ENCODE measurements around the gene HIVEP2.

The HIVEP2 gene

DNA sequence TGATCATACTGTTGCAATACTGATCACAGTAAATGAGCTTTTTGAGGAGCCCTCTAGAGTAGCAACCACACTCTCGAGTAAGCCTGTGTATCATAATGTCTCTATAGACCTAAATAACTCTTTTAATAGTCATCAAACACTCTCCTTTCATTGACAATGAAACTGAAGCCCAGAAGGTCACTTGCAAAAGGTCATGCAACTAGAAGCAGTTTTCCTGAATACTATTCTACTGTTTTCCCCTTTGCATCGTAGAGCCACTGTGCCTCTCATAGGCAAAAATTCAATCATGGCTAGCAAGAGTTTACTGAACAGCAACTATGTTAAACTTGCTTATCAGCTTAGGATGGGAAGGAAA, 105.3 kb downstream of the HIVEP2 start:
- DNase-seq: no peak

DNA sequence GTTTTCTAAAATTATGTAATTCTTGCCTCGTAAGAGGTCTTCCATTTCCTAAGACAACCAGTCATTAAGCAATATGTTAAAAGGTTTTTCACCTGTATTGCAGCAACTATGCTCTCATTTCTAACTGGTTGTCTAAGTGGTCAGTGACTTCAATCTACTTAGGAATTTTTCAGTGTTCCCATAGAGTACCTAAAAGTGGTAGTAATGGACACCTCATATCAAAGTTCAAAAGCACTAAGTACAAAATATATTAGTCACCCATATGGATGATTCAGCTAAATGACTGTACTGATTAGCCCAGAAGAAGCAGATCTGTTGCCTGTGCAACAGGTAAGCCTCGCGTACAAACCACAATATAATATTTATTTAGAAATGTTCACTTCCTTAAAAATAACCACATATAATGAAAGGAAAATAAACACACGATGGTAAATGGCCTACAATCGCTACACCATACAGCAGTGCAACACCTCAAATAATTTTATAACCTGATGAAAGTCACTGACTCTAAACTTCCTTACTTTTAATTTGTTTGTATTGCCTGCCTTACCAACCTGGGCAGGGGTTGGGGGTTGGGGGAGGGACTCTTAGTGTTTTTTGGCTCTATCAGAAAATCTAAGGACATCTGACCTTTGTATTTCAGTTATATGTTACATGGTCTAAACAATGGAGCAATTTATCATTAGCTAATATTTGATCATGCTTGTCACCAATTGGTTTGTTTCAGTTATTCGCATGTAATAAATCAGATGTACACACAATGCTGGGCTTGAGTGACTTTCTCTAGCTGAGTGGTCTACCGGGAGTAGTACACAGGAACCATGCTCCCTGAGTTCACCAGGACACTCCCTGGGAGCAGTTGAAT, 105.9 kb downstream of the HIVEP2 start:
- no peak for DNase-seq

DNA sequence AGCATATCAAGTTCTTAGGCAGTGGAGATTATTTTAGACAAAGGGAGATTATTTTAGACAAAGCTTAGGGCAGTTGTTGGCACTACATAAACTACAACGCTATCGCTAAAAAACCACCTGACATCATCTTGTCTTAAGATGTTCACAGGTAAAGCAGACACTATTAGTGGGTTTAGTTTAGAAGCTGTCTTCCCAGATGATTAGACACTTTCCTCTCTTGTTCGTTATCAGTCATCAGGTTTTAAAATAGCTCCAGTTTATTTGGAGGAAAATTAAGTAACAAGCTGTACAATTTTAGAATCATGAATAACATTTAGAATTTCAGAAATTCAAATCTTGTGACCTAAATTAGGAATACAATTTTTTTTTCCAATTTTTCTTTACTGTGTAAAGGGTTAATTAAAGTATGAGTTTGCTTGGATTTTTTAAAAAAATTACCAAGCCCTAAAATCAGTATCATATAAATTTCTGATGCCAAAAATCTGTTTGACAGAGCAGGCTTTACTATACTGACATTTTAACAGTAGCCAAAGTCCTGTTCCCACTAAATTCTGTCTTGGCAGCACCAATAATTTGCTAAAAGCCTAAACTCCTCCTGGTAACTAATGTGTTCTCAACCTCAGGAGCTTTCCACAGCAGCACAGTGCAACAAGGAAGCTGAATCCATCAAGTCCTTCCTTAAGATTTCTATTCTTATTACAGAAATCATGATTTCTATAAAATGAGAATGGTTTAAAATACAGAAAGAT, 109.0 kb downstream of the HIVEP2 start:
- DNase-seq: no peak

DNA sequence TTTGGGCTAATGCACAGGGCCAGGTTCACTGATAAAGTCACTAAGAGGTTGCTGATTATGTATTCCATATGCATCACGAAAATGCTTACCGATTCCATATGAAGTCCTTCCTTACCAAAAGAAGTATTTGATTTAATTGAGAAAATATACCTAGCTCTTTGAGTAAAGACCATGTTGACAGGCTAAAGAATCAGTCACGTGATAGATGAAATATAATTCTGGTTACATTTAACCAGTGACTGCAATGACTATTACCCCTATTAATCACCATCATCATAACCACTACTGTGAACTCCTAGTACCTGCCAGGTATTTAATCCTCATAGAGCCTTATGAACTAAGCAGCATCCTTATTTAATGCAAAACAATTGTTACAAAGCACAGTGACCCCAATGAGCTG, 110.1 kb downstream of the HIVEP2 start:
- no peak for DNase-seq

DNA sequence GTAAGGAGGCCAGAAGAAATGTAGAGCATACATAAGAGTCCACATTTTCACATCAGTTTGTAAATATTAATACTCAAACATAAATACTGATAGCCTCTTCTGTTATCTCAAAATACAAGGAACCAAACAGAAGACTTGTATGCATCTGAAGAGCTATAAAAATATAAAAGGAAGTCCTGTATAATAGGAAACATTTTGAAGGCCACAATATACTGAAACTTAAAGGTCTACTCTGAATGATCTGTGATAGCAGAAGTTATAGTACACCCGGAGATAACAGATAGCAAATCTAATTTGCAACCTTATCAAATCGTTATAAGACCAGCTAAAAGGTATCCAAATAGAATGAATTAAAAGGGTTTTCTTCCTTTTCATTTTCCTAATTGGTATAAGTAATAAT, 111.2 kb downstream of the HIVEP2 start:
- DNase-seq: no peak

DNA sequence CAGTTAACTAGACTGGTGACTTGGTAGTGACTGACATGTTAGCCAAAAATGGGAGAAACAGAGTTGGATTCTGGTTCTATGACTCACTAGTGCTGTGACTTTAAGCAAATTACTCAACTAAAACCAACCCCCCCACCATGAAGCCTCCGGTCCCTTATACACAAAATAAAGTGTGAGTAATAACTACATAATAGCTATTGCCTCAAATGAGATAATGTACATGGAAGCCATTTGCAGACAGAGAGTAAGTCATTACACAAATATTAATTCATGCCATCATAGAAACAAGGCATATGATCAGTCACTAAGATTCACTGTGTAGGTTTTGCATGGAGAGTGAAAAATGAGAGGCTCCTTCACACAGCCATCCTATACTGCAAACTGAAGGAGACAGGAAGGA, 111.9 kb downstream of the HIVEP2 start:
- DNase-seq: peak; percentile 73 to 87

DNA sequence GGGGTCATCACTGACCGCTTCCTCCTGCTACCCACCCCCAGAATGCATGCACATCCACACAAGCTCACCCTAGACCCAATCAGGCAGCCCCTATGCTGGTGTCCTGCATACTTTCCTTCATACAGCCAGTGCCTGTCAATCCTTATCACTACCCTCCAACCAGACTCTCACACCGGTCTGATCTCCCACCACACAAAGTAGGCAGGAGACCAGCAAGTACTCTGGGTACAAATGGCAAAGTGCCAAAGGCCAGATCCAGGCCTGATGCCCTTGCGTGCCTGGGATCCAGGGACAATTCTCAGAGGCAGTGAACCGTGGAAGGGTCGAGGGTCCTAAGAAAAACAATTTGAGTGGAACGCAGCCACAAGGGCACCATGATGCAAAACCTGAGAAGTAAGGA, 114.2 kb downstream of the HIVEP2 start:
- no peak for DNase-seq

DNA sequence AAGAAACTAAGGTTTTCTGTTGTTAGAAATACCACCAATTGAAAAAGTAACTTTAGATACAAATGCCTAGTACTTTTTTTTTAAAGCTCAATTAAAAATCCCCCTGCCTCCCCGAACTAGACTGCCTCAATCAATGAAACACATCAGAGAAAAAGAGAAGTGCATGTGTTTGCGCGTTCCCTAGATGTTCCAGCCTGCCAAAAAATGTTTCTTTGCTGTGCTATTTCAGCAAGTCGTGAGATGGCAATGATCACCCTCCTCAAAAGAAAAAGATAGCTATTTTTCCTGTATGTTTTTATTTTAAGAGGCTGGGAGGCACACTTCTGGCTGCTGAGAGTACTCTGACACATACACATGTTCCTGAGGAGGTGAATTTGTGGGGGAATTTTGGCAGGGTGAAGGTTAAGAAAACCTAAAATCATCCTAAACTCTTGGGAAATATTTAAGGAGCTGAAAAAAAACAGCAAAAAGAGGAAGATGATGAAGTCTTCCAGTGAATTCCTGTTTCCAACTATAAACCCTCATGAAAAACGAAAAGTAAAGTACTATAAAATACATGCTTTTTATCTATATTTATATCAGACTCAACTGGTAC, 114.8 kb downstream of the HIVEP2 start:
- DNase-seq: peak; percentile 34 to 65

DNA sequence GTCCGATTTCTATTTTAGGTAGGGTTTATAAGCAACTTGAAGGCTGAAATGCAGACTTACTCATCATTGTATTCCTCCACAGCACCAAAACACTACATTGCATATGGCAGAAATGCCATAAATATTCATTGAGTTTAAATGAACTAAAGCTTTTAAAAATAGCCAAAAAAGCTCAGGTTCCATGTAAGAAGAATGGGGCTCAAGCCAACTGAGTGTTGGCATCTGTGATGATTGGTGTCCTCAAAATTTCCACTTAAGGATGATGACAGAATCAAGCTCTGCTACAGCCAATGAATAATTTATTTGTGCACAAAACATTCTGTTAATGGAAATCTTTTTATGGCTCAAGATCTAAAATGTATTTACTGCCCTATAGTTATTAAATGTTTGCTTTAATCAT, 115.4 kb downstream of the HIVEP2 start:
- DNase-seq: no peak

DNA sequence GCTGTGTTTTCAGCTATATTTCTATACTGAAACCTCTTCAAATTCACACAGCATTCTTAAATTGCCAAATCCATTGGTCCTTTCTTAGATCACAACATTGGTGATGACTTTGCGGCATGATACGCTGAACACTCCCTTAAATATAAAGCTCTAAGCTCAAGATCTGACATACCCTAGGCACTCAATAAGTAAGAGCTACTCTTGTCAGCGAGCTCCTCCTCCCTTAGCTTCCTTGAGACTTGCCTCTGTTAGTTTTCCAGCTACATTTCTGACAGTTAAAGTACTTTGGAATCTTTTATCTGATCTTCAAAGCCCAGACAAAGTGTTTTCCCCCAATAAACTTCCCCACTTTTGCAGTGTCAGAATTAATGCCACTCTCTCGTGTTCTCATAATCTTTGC, 117.0 kb downstream of the HIVEP2 start:
- DNase-seq: no peak

DNA sequence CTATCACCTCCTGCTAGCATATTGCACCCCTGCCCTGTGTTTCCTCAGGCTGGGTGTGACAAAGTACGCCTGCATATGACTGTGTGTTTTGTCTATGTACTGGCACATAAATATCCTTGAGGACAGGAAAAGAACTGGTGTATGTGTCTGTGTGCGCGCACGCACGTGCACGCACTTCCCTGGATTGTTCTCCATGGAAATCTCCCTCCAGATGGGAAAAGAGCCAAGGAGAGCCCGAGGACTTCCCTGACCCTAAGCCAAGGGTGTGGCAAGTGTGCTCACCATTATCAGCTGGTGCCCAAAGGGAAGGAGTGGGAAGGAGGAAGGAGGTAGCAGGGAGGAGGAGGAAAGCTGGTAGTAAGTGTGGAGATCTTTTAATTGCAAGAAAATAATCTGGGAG, 117.6 kb downstream of the HIVEP2 start:
- DNase-seq: peak; percentile 44 to 60

DNA sequence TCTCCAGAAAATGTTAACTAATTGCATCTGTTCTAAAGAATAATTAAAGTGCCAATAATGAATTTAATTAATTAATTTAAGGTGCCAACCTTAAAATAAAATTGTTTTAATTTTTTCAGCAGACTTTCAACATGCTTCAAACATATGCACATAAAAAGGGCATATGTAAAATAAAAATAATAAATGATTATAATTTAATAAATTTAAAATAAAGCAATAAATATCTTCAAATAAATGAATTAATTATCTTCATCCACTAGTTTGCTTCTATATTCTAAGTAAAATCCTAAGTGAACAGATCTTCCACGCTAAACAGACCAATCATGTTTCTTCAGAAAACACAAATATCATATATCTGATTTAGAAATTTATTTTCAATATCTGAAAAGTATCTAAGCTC, 119.2 kb downstream of the HIVEP2 start:
- no peak for DNase-seq

DNA sequence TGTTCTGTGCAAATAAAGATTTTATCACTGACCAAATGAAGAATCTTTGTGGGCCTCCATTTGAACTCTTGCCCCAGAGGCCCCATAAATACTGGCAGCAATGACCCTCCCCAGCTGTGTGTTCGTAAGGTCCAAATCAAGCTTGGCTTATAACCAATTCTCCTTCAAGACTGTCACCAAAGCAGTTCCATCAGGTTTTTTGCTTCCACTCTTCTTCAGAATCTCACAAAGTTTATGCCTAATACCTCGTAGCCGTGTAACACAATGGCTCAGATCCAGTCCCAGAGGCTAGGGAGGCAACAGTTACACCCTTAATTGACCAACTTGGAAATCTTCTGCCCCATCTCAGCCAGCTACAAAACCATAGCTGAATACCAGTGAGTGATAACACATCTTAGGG, 120.5 kb downstream of the HIVEP2 start:
- no peak for DNase-seq

DNA sequence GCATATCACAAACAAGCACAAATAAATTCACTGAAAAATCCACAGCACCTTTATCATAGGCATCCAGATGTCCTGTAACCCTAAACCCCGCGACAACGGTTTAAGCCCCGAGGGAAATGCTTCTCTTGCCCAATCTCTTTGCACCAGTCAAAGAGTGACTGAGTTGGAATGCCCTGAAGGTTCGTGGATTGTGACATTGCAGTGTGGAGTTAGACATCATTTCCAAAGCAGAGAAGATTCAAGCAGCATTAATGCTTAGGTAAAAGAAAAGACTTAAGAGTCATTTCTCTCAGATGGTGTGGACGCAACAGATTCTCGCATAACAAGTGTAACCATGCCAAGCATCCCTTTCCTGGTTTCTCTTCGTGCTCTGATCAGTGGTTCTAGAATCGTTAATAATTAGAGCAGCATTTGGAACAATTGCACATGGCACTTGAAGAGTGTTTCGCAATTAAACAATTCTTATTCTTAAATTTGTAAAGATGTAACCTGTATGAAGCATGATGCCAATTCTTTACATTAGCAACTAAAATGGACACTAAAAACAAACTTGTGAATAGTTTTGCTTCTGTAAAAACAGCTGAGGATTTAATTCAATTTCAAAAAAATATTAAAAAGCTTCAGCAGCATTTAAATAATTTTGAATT, 121.6 kb downstream of the HIVEP2 start:
- DNase-seq: no peak

DNA sequence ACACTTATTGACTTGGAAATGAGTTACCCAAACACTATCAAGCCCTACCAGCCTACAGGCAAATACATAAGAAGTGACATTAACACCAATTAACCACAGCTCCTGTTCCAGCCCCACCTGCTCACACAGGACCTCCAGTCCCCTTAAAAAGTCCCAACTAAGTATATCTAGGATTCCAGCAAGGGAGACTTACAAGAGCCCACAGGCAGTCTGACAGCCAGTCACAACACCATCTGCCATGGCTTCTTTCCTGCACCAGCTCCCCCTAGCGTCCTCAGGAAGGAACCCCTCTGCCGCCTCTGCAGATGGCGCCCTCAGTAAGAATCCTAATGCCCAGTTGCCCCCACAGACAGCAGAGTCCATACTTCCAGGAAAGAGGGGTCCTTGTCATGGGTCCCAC, 122.1 kb downstream of the HIVEP2 start:
- DNase-seq: no peak

DNA sequence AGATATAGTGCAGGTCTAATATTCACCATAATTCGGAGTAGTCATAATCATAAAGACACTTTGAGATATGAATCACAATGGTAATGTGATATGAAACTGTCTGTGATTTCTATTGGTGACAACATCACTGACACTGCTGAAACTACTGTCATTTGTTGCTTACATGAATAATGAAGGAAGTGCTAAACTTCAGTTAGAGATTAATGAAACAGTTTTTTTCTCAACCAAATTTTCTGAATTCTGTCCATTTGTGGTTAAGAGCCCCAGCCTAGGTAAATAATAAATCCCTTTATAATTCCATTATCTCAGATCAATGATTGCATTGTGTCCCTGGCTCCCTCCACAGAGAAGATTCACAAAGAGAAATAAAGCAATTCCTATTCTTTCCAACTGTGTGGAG, 122.6 kb downstream of the HIVEP2 start:
- peak; percentile 35 to 41 for DNase-seq

DNA sequence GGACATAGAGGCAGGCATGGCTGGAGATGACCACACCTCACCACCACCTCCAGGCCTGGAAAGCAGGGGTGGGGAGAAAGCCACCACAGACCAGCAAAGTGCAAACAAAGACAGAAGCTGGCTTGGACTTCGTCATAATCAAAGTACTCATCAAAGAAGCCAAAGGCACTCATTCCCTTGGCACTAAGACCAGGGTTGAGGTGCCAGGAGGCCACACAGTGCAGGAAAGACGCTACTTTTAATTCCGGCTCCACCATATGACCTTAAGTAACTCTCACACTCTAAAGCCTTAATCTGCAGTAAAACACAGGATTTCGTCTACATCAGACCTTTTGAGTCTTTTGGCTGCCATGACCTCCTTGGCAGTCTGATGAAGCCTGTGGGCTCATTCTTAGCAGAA, 123.1 kb downstream of the HIVEP2 start:
- DNase-seq: peak in 1 of 2 donors; percentile 48

DNA sequence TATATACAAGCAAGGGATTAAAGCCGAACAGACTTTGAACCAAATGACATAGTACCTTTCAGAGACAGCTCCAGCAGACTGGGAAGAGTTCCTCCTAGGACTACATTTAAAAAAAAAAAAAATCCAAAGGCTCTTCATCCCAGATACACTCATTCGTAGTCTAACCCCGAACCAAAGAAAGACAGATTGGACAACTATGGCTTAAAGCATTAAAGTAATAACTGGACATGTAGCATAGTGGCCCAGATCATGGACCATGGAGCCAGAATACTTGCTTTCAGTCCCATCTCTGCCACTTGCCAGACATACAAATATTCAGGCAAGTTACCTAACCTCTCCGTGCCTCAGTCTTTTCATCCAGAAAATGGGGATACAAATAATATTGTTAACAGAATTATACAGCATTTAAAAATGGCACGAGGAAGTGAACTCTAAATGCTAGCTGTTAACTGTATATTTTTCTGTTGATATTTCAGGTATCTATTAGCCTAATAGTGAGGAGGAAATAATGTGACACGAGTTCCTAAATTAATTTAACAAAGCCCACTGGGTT, 123.7 kb downstream of the HIVEP2 start:
- DNase-seq: no peak

DNA sequence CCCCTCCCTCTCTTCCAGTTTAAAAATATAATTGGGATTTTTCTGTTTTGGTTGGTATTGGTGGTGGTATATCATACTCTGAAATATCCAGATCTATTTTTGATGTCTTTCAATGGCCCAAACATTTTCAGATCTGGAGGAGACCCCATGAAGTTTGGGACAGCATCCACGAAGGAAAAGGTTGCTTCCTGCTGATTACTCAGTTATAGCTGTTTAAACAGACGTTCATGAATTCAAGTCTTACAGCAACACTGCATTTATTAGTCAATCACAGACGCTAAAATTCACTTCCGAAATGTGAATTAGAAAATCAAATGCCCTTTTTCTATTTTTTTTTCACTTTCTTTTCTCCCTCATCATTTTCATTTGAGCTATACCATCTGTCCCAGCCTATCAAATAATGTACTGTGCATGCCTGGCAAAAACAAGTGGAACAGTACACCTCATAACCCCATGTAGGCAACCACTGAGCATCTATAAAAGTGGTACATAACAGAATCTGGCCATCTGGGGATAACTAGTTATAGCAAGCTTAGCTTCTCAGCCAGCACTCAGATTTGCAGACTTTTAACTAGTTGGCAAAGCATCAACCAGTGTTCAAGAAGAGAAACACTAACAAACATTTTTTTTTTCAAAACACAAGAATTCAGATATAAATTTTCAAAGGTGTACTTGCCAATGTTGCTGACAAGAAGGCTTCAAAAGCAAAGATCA, 124.5 kb downstream of the HIVEP2 start:
- no peak for DNase-seq

DNA sequence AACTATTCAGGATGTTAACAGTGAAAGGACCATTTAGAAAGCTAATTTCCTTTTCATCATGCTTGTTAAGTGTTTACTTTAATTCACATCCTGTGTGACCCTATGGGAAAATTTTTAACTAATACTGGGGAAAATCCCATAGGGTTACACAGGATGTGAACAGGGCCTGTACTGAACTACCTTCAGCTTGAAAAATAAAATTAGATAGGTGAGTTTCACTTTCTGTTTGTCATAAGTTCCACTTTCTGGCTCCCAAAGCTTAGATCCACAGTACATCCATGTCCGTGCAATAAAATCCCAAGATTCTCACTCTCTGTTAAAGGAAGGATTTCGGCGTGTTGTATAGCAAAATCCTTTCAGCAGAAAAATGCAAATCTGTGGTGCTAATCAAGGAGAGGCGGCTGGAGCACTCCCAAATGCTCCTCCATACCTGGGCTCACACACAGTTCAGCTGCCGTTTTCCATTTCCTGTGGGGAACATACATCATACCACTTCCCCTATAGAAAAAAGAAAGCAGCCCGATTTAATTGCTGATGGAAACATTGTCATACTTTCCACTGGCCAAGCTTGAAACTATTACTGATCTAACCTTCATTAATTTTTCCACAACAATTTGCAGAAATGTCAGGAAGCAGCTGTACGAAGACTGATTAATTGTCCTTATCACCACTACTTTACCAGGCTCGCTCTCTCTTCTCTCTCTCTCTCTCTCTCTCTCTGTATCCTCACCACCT, 125.2 kb downstream of the HIVEP2 start:
- DNase-seq: peak; percentile 43 to 53

DNA sequence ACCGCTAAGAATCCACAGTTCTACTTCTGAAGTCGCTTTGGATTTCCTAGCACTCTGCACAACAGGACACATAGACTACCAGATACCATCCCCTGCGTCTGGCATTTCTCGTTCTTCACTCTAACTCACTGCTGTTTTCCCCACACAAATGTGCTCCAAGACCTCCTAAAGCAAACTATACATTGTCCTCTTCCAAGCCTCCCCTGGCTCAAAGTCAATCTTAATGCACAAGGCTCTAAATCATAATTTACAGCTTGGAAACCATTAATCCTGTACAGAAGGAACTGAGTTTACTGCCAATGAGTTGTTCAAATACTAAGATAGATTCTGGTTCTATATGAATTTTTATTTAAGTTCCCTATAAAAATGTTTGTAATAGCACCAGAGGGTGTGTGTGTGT, 128.5 kb downstream of the HIVEP2 start:
- no peak for DNase-seq

DNA sequence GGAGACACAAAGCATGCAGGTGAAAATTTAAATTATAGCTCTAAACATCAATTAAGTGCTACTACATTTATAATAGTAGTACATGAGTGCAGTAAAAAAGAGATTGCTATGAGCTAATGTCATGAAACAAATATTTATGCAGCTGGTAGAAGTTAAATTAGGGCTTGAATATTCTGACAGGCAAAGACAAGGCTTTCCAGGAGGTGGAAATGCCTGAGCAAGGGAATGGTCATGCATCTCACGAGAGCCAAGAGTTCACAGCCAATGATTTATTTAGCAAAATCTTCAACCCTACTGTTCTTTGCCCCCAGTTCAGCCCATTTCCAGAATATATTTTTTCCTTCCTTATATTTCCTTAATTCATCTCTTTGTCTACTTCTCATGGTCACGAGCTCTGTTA, 128.9 kb downstream of the HIVEP2 start:
- DNase-seq: no peak

Measured in inflammatory macrophage treated with lipopolysaccharide for 1 hour (primary cell).